Uterus (tissue), 2 donors: ENCODE measurements around the gene PA2G4.

Experiments used
- CTCF ChIP-seq, 4 experiments: fragments of 200-600 bp in 2 of 4; fragments of 450-650 bp in 2 of 4; sonication (generic) in 2 of 4; IDR thresholded peaks; one replicate each; pipeline ENCODE4 v1.5.1; 2016 to 2019; ENCODE audit warnings: antibody characterized with exemption in 4 of 4, mild to moderate bottlenecking in 2 of 4, moderate library complexity in 1 of 4
- POLR2A ChIP-seq, 2 donors: fragments of 450-650 bp; IDR thresholded peaks; one replicate each; pipeline ENCODE4 v1.6.1; 2016; ENCODE audit warnings: antibody characterized with exemption in 2 of 2, mild to moderate bottlenecking in 1 of 2, moderate library complexity in 1 of 2

- TF ChIP-seq CTCF (IDR thresholded peaks at IDR 0.05) (no peak), POLR2A (IDR thresholded peaks at IDR 0.05) (no peak)
These were observed 15.9 kb downstream of the PA2G4 start for GRCh38 chr12:56120158-56120846.
